Fibroblast of lung (primary cell): ENCODE measurements around the gene NF1.

ENCODE experiments used
- EZH2 ChIP-seq: IDR thresholded peaks from 2 replicates; pipeline ENCODE4 v1.5.1; 2012; ENCODE audit warnings: low read length, control low read depth, mild to moderate bottlenecking; ENCODE audit errors: missing control alignments
- TF ChIP-seq, protein P1 (sequence below), 2 donors: IDR thresholded peaks in 1 of 2; conservative IDR thresholded peaks in 1 of 2; 1 replicate in 1 of 2; 2 replicates in 1 of 2; pipeline ENCODE4 v1.5.1; 2011 to 2012; ENCODE audit warnings: low read length in 2 of 2, control low read depth in 1 of 2, inconsistent platforms in 1 of 2, low read depth in 1 of 2, mild to moderate bottlenecking in 1 of 2

DNA sequence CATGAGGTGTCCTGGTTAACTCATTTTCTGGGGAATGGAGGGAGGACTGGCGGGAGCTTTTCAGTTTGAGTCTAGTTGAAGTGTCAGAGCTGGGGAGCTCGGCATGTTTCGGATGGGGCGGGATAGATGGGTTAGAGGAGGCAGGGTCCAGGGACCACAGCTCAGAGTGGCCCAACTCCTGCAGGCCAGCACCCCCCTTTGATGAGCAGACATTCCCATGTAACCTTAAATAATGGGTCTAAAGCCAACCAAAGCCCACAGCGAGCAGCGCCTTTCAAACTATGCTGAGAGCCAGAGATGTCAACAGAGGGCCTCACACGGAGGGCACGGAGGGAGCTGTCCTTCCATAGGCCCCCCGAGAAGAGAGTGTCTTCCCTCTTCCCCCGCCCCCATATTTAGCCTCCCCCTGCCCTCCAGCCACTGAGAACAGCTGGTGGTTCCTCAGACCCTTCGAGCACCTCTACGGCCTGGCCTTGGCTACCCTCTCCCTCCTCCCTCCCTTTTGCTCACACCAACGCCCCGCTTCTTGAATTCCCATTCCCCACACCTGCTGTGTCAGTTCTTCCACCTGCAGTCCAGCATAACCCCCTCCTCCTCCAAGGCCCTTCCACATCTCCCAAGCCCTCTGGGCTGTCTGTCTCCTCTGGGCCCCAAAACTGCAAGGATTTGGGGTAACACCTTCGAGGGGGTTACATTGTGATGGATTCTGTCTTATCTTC is 318.5 kb downstream of the NF1 start:
- TF ChIP-seq, protein P1, sequence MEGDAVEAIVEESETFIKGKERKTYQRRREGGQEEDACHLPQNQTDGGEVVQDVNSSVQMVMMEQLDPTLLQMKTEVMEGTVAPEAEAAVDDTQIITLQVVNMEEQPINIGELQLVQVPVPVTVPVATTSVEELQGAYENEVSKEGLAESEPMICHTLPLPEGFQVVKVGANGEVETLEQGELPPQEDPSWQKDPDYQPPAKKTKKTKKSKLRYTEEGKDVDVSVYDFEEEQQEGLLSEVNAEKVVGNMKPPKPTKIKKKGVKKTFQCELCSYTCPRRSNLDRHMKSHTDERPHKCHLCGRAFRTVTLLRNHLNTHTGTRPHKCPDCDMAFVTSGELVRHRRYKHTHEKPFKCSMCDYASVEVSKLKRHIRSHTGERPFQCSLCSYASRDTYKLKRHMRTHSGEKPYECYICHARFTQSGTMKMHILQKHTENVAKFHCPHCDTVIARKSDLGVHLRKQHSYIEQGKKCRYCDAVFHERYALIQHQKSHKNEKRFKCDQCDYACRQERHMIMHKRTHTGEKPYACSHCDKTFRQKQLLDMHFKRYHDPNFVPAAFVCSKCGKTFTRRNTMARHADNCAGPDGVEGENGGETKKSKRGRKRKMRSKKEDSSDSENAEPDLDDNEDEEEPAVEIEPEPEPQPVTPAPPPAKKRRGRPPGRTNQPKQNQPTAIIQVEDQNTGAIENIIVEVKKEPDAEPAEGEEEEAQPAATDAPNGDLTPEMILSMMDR (conservative IDR thresholded peaks at IDR 0.05 in 1 of 2, IDR thresholded peaks at IDR 0.05 in 1 of 2; ENCODE audit: low read depth in 1 of 2, low read length in 2 of 2), result no peak
- no peak for TF ChIP-seq EZH2
